HL-60/S4 treated with retinoic acid at 250 ng/mL for 4 days and 3 days (cell line): ENCODE measurements around the gene ZBTB7A.

Source experiments
- in situ Hi-C: fragments of 300-500 bp; cut with MboI; formaldehyde crosslinking; loops from 2 replicates; pipeline ENCODE4 v1.7.0; 2022; ENCODE audit warnings: low sequenced_read_pairs

Gene ZBTB7A

DNA sequence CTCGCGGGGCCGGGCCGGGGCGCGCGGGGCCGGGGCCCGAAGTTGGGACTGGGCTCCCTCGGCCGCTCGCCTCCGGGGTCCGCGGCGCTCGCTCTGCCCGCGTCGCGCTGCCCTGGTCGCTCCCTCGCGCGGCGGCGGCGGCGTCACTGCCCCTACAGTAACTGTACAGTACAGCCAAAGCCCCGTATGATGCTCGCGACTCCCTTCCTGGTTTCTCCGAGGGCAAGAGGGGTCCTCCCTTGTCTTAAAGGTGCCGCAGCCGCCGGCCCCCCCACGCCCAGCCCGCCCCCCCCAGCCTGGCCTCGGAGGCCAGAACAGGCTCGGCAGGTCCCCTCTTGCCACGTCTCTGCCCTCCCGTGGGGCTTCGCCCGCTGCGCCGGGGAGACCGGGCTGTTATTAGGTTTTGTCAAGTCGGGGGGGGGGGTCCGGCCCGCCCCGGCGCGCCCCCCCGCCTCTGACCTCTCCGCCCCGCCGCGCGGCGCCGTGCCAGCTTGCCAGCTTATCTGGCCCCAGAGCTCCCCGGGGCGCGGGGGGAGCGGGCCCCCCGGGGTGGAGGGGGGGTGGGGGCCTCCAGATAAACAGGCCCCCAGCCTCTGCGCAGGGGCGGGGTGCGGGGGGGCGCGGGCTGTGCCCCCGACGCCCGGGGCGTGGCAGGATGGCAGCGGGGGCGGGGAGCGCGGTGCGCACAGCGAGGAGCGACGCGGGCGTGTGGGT is at the start of gene ZBTB7A:
Gene ZBTB7A, minus strand, starts transcription at position 218 of the 714 bp plus-strand sequence. CDS start 11,667 bp downstream, outside the sequence.
- in situ Hi-C loops: no loop called here

DNA sequence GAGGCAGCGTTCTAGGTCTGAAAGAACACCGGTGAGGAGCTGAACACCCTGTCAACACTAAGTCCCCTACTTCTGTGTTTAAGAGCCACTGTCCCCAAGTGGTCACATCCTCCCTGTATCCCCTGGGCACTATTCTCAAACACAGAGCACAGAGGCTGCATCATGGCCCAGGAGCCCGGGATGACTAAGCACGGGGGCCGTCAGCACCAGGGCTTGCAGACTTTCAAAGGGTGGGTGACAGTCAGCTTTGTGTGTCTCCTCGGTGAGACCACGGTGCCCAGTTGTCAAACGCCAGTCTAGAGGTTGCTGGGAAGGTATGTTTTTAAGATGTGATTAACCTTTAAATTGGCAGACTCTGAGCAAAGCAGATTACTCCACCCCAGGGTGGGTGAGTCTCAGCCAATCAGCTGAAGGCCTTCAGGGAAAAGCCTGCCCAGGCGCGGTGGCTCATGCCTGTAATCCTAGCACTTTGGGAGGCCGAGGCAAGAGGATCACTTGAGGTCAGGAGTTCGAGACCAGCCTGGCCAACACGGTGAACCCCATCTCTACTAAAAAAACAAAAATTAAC is 49.2 kb upstream of the ZBTB7A start:
- in situ Hi-C loops: no loop called here

GRCh38 chr19:4115050-4115817 is 48.5 kb upstream of the ZBTB7A start:
- in situ Hi-C loops: no loop called here

GRCh38 chr19:4114181-4114580 is 47.5 kb upstream of the ZBTB7A start:
- in situ Hi-C loops: no loop called here

- in situ Hi-C loops: no loop called here
These were observed 46.8 kb upstream of the ZBTB7A start for GRCh38 chr19:4113398-4114088.

DNA sequence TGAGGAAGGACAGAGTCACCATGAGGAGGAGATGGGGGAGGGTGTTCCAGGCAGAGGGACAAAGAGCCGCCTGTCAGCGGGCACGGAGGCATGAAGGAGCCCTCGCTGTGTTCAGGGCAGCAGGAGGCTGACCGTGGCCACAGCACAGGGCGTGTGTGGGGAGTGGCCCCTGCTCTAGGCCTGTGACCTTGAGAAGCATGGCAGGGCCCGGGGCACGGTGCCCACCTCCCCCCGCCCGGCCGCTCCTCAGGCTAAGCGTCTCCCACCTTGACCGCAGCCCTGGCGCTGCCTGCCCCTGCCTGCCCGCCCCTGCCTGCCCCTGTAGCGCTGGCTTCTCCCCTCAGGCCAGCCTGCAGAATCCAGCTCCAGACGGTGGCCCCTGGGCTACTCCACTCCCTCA is 45.7 kb upstream of the ZBTB7A start:
- in situ Hi-C loops: no loop called here

- in situ Hi-C loops: no loop called here
These were observed 42.9 kb upstream of the ZBTB7A start for GRCh38 chr19:4109626-4109945.

GRCh38 chr19:4108767-4109625 is 42.3 kb upstream of the ZBTB7A start:
- in situ Hi-C loops: no loop called here

DNA sequence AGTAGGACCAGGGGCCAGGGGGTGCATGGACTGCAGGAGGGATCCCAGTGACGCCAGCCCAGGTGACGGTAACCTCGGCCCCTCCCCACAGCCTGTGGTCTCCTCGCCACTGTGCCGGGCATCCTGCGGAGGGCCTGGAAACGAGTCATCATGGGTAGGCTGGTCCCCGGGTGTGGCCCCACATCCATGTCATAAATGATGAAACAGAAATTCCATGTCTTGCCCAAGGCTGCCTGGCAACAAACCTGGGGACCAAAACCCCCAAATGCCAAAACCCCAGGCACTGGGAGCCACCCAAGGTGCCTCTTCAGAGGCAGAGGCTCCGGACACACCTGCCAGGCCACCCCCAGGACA is 36.4 kb upstream of the ZBTB7A start:
- in situ Hi-C loops: no loop called here

- in situ Hi-C loops: no loop called here
These were observed 35.8 kb upstream of the ZBTB7A start for GRCh38 chr19:4102339-4103079.

- in situ Hi-C loops: no loop called here
These were observed 34.7 kb upstream of the ZBTB7A start for GRCh38 chr19:4101496-4101770.

- in situ Hi-C loops: no loop called here
These were observed 34.2 kb upstream of the ZBTB7A start for GRCh38 chr19:4100647-4101495.

- in situ Hi-C loops: no loop called here
These were observed 32.5 kb upstream of the ZBTB7A start for GRCh38 chr19:4099041-4099764.

- in situ Hi-C loops: no loop called here
These were observed 31.8 kb upstream of the ZBTB7A start for GRCh38 chr19:4098493-4098892.

- in situ Hi-C loops: no loop called here
These were observed 30.8 kb upstream of the ZBTB7A start for GRCh38 chr19:4097501-4097900.

GRCh38 chr19:4096049-4096892 is 29.6 kb upstream of the ZBTB7A start:
- in situ Hi-C loops: no loop called here

DNA sequence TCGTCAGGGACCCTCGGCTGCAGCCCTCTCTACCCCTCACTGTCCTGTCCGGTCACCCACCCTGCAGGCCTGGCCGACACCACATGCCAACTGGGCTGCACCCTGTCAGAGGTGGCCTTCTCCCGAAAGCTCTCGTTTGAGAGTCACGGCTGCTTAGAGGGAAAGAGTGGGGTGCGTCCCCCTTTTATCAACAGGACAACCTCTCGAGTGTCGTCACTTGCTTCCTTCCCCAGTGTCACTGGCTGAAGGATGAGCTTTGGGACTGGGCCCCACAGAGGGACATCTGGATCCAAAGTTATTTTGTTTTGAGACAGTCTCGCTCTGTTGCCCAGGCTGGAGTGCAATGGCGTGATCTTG is 28.8 kb upstream of the ZBTB7A start:
- in situ Hi-C loops: no loop called here
